HG03025 (cell line): ENCODE data around the gene TMEM108.

ENCODE experiments used
- ATAC-seq: cut with Tn5 transposase; IDR thresholded peaks from one replicate; pipeline ENCODE4 v1.9.1; 2021; ENCODE audit warnings: mild to moderate bottlenecking, moderate library complexity; ENCODE audit not compliant: unreplicated experiment, low FRiP score

TMEM108 gene

DNA sequence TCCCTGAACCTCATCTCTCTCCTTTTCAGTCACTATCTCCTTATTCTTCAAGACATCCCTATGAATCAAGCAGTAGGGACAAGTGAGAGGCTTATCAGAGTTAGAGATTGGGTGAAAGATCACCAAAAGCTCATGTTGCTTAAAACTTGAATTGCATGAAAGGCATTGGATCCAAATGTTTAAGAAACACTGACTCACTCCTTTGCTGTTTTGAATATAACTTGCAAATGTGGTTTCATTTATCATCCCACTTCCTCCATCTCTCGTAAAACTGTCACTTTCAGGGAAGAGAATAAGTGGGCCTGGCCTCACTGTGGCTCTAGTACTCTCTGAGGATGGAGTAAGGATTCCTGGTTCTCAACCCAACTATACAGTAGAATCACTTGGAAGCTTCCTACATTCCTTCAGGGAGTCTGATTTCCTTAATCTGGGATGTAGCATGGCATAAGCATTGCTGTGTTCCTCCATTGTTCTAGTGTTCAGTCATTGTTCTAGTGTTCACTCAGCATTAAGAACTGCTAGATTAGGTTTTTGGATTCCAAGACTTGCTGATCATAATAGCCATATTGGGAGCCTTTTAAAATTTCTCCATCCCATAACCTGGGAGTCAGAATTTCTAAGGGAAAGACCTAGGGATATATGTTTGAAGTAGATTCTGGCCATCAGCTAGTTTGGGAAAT is 171.8 kb downstream of the TMEM108 start:
- no peak for ATAC-seq

- ATAC-seq = no peak
These were observed 172.5 kb downstream of the TMEM108 start for GRCh38 chr3:133210656-133211055.

- peak; percentile 86 for ATAC-seq
These were observed 173.3 kb downstream of the TMEM108 start for GRCh38 chr3:133211449-133211848.

- no peak for ATAC-seq
These were observed 173.7 kb downstream of the TMEM108 start for GRCh38 chr3:133211856-133212255.

GRCh38 chr3:133213937-133214336 is 175.7 kb downstream of the TMEM108 start:
- no peak for ATAC-seq

DNA sequence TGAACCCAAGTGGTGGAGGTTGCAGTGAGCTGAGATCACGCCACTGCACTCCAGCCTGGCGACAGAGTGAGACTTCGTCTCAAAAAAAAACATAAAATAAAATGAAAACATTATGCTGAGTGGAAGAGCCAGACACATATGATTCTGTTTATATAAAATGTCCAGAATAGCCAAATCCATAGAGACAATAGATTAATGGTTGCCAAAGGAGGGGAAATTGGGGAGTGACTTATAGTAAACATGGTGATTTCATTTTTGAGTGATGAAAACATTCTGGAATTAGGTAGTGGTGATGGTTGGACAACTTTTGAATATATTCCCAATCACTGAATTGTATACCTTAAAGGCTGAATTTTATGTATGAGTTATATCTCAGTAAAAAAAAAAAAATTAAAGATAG is 189.6 kb downstream of the TMEM108 start:
- ATAC-seq = no peak

- ATAC-seq = no peak
These were observed 192.0 kb downstream of the TMEM108 start for GRCh38 chr3:133230195-133230594.

GRCh38 chr3:133236901-133237300 is 198.7 kb downstream of the TMEM108 start:
- ATAC-seq = no peak

GRCh38 chr3:133237380-133237779 is 199.2 kb downstream of the TMEM108 start:
- ATAC-seq = no peak

DNA sequence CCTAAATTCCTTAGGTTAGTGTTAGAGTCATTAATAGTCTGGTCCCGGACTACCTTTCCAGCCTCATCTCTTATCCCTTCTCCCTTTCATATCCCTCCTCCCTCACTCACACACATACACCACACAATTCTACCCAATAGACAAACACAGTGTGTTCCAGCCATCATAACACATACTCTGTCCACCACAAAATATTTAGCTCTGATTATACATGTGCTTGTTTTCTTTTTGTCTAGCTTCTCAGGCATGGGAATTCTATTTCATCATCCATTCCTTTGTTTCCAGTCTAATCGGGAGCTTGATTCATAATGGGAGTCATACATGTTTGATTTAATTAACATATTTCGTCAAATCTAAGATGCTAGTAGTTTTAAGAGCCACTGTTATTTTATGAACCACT is 199.8 kb downstream of the TMEM108 start:
- ATAC-seq = no peak

GRCh38 chr3:133246119-133246518 is 207.9 kb downstream of the TMEM108 start:
- ATAC-seq = no peak

DNA sequence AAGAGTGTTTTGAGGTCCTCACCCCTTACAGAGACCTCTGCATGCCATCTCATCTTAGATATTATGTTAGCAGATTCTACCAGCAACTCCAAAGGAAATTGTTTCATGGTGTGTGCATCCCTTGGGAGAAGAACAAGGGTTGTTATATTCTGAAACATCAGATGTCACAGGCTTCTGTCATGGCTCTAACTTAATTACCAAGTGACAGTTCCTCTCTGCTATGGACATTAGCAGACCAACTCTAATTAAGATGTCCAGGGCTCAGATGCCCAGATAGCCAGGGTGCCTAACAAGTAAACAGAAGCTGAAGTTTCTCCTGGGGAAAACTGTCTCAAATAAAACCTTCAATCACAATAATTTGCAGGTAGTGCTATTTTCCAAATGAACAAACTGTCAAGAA is 208.6 kb downstream of the TMEM108 start:
- no peak for ATAC-seq

- no peak for ATAC-seq
These were observed 210.2 kb downstream of the TMEM108 start for GRCh38 chr3:133248389-133248788.

DNA sequence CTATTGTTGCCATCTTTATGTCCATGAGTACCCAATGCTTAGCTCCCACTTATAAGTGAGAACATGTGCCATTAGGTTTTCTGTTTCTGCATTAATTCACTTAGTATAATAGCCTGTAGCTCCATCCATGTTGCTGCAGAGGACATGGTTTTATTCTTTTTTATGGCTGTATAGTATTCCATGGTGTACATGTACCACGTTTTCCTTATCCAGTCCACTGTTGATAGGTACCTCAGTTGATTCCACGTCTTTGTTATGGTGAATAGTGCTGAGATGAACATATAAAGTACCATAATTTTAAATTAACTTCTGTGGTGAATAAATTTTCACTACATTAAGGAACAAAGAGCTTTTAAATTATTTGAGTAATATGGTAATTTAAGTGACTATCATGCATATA is 211.3 kb downstream of the TMEM108 start:
- no peak for ATAC-seq

DNA sequence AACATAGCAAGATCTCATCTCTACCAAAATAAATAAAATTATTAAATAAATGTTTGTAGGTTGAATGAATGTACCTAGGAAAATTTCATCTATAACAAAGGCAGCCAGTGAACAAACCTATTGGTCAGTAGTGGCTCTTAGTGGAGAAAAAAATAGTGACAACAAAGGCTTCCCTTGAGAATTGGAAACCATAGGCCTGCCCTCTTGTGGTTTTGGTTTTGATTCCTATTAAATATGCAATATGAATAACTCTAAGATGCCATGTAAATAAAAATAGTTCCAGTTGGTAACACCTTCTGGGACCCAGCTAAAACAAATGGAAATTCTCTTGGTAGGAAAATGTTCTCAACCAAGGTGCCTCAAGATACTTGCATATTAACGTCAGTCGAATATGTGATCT is 216.0 kb downstream of the TMEM108 start:
- no peak for ATAC-seq

GRCh38 chr3:133254716-133255115 is 216.5 kb downstream of the TMEM108 start:
- ATAC-seq = no peak

- no peak for ATAC-seq
These were observed 218.7 kb downstream of the TMEM108 start for GRCh38 chr3:133256787-133257483.

- ATAC-seq = no peak
These were observed 220.2 kb downstream of the TMEM108 start for GRCh38 chr3:133258358-133258757.

- no peak for ATAC-seq
These were observed 221.6 kb downstream of the TMEM108 start for GRCh38 chr3:133259767-133260166.

DNA sequence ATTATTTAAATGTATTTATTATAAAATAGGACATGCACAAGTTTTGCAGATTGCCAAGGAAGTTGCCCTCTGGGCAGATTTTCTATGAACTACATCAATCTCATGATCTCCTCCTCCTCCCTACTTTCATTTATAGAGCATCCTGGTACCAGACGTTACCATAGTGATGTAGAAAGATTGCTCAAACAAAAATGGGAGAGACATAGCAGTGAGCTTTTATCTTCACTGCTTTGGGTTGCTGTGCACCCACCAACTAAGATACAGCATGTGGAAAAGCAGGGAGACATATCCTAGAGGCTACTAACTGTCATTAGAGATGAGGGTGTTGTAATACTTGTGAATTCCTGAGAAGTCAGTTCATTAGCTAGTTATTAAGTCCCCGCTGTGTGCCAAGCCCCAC is 224.1 kb downstream of the TMEM108 start:
- ATAC-seq = no peak

- no peak for ATAC-seq
These were observed 226.7 kb downstream of the TMEM108 start for GRCh38 chr3:133264920-133265319.

GRCh38 chr3:133268726-133269134 is 230.5 kb downstream of the TMEM108 start:
- no peak for ATAC-seq
